ENCODE data around the gene TTC34.

TTC34 gene

DNA sequence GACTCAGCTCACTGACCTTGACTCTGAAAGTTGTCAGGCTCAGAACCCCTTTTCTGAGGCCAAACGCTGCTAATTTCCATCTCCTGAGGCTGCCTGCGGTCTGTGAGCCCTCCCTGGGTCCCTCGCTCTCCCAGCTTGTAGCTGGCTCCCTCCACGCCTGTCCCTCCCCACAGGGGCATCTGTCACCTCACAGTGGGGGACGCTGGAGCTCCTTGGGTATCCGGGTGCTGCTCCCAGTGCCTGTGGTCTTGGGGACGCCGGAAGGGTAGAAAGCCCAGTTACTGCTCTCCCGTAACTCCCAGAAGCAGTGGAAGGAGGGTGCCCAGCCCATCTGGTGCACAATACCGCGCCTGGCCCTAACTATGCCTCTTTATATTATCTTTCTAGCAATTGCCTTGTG lies 155.7 kb downstream of the TTC34 start:
- in situ Hi-C loops (cut with MboI; ENCODE audit: low pct_unique_long_range_greater_than_20kb, low sequenced_read_pairs, unreplicated experiment) = no loop called here
- TF ChIP-seq, protein P1, sequence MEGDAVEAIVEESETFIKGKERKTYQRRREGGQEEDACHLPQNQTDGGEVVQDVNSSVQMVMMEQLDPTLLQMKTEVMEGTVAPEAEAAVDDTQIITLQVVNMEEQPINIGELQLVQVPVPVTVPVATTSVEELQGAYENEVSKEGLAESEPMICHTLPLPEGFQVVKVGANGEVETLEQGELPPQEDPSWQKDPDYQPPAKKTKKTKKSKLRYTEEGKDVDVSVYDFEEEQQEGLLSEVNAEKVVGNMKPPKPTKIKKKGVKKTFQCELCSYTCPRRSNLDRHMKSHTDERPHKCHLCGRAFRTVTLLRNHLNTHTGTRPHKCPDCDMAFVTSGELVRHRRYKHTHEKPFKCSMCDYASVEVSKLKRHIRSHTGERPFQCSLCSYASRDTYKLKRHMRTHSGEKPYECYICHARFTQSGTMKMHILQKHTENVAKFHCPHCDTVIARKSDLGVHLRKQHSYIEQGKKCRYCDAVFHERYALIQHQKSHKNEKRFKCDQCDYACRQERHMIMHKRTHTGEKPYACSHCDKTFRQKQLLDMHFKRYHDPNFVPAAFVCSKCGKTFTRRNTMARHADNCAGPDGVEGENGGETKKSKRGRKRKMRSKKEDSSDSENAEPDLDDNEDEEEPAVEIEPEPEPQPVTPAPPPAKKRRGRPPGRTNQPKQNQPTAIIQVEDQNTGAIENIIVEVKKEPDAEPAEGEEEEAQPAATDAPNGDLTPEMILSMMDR (IDR thresholded peaks at IDR 0.05; ENCODE audit: extremely low read depth, insufficient read depth, missing control alignments) = no peak

DNA sequence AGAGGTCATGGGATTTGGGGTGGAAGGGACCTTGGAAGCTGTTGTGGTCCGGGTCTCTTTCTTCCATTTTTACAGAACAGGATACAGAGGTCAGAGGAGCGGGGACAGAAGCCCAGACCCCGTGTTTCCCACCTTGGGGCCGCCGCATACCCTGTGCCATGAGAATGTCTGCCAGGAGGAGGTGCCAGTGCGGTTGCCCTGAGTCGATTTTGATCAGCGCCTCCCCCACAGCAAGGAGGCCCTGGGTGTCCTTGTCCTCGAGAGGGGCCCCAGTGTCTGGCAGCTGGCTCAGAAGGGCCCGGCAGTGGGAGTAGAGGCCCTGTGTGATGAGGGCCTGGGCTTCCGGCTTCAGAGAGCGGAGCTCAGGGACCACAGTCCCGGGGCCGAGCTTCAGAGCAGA lies 156.3 kb downstream of the TTC34 start:
- in situ Hi-C loops (cut with MboI; ENCODE audit: low pct_unique_long_range_greater_than_20kb, low sequenced_read_pairs, unreplicated experiment) = no loop called here
- TF ChIP-seq, protein P1 (IDR thresholded peaks at IDR 0.05; ENCODE audit: extremely low read depth, insufficient read depth, missing control alignments) = no peak
- DNase-seq (ENCODE audit: low spot score) = no peak

More for the DNA sequence above, 155.7 kb downstream of the TTC34 start:
- no peak for DNase-seq (ENCODE audit: low spot score)

GRCh38 chr1:2644591-2645101 lies 156.8 kb downstream of the TTC34 start:
- TF ChIP-seq, protein P1 (IDR thresholded peaks at IDR 0.05; ENCODE audit: extremely low read depth, insufficient read depth, missing control alignments) = no peak
- DNase-seq (ENCODE audit: low spot score) = no peak
- in situ Hi-C loops (cut with MboI; ENCODE audit: low pct_unique_long_range_greater_than_20kb, low sequenced_read_pairs, unreplicated experiment) = no loop called here

DNA sequence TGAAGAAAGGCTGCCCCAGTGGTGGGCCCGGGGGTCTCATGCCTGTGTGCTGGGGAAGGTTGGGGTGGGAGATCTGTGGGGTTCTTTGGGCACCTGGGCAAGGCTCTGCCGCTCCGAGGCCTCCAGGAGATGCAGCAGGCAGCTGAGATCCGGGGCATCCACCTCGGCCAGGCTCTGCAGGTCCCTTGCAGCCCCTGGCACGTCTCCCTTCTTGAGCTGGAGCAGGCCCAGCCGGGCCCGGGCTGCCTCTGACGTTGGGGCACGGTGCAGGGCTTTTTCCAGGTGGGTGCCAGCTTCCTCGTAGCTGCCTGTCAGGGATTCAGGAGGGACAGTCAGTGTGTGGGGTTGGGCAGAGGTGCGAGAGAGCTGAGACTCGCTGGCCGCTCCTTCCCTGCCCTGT lies 157.3 kb downstream of the TTC34 start:
- DNase-seq (ENCODE audit: low spot score) = no peak
- TF ChIP-seq, protein P1 (IDR thresholded peaks at IDR 0.05; ENCODE audit: extremely low read depth, insufficient read depth, missing control alignments) = no peak
- in situ Hi-C loops (cut with MboI; ENCODE audit: low pct_unique_long_range_greater_than_20kb, low sequenced_read_pairs, unreplicated experiment) = no loop called here

- DNase-seq (ENCODE audit: low spot score) = peak; percentile 27
- TF ChIP-seq, protein P1 (IDR thresholded peaks at IDR 0.05; ENCODE audit: extremely low read depth, insufficient read depth, missing control alignments) = no peak
- in situ Hi-C loops (cut with MboI; ENCODE audit: low pct_unique_long_range_greater_than_20kb, low sequenced_read_pairs, unreplicated experiment) = no loop called here
These were observed 157.9 kb downstream of the TTC34 start for GRCh38 chr1:2643414-2644077.

- in situ Hi-C loops (cut with MboI; ENCODE audit: low pct_unique_long_range_greater_than_20kb, low sequenced_read_pairs, unreplicated experiment) = no loop called here
- DNase-seq (ENCODE audit: low spot score) = peak; percentile 100
- TF ChIP-seq, protein P1 (IDR thresholded peaks at IDR 0.05; ENCODE audit: extremely low read depth, insufficient read depth, missing control alignments) = peak; percentile 22
These were observed 158.7 kb downstream of the TTC34 start for GRCh38 chr1:2642560-2643413.

Data from GM13977 (cell line).